B cell (primary cell): ENCODE data around the gene TMEM208. TPM values are rescaled to one million over a fixed set of nuclear protein-coding genes. Genes with fewer than 3 reads are reported as not detected.

ENCODE experiments used
- ATAC-seq: fragments of 200-7000 bp; cut with Tn5 transposase; one replicate; pipeline ENCODE4 v1.10.0; 2021; ENCODE audit warnings: low read depth, mild to moderate bottlenecking, moderate number of reproducible peaks, moderate library complexity
- CTCF ChIA-PET: fragments of 350-600 bp; sonication (Branson Sonifier 250); formaldehyde crosslinking; loops from one replicate; lab custom pipeline; 2021; ENCODE audit warnings: antibody characterized with exemption, inconsistent platforms; lab: Charles Lee
- POLR2A ChIA-PET: fragments of 350-600 bp; sonication (Branson Sonifier 250); formaldehyde crosslinking; loops from one replicate; lab custom pipeline; 2021; ENCODE audit warnings: antibody characterized with exemption; lab: Charles Lee
- DNase-seq: peaks from one replicate; pipeline ENCODE4 v3.0.0; 2013
- H2AFZ ChIP-seq: 2 replicates; pipeline ENCODE4 v1.6.1; 2012; ENCODE audit warnings: mild to moderate bottlenecking, low read depth, low read length; ENCODE audit not compliant: insufficient read depth, poor library complexity, severe bottlenecking
- H3K27ac ChIP-seq, 2 donors: 1 replicate in 1 of 2; 2 replicates in 1 of 2; pipeline ENCODE4 v1.5.1; 2012 to 2013; ENCODE audit warnings: low read length in 2 of 2, mild to moderate bottlenecking in 2 of 2, moderate library complexity in 1 of 2
- H3K27me3 ChIP-seq, 4 experiments: fragments of 200-600 bp in 1 of 4; sonication (generic) in 1 of 4; replicated peaks in 1 of 4; 1 replicate in 2 of 4; 2 replicates in 2 of 4; pipeline versions ENCODE4 v1.6.1 to v1.7.0; 2013 to 2016; ENCODE audit warnings: low read length in 3 of 4, mild to moderate bottlenecking in 2 of 4, mixed read lengths in 1 of 4, moderate library complexity in 1 of 4; ENCODE audit not compliant: insufficient read depth in 4 of 4, control insufficient read depth in 3 of 4; ENCODE audit errors: control extremely low read depth in 1 of 4
- H3K36me3 ChIP-seq, 2 experiments: replicated peaks in 1 of 2; 1 replicate in 1 of 2; 2 replicates in 1 of 2; pipeline versions ENCODE4 v1.6.1 to v1.7.1; 2013; ENCODE audit warnings: low read length in 1 of 2; ENCODE audit not compliant: insufficient read depth in 2 of 2, control insufficient read depth in 1 of 2; ENCODE audit errors: control extremely low read depth in 1 of 2, extremely low read depth in 1 of 2
- H3K4me1 ChIP-seq, 2 donors: fragments of 200-600 bp in 1 of 2; sonication (generic) in 1 of 2; 1 replicate in 1 of 2; 2 replicates in 1 of 2; pipeline versions ENCODE4 v1.5.1 to v1.6.1; 2013 to 2017; ENCODE audit warnings: low read length in 2 of 2; ENCODE audit not compliant: control insufficient read depth in 2 of 2, insufficient read depth in 2 of 2
- H3K4me2 ChIP-seq: replicated peaks from 2 replicates; pipeline ENCODE3; 2012; ENCODE audit warnings: mild to moderate bottlenecking, low read depth, low read length; ENCODE audit not compliant: poor library complexity, severe bottlenecking
- H3K4me3 ChIP-seq, 5 experiments: fragments of 200-600 bp in 1 of 5; sonication (generic) in 1 of 5; 1 replicate in 3 of 5; 2 replicates in 2 of 5; pipeline versions ENCODE4 v1.5.1 to v1.7.0; 2011 to 2016; ENCODE audit warnings: low read length in 4 of 5, mild to moderate bottlenecking in 4 of 5, low read depth in 2 of 5, control low read depth in 1 of 5, moderate library complexity in 1 of 5; ENCODE audit not compliant: insufficient read depth in 1 of 5; ENCODE audit errors: control extremely low read depth in 1 of 5, extremely low read depth in 1 of 5
- H3K79me2 ChIP-seq: fragments of 200-600 bp; sonication (generic); one replicate; pipeline ENCODE4 v1.6.0; 2016; ENCODE audit warnings: low read length; ENCODE audit not compliant: control insufficient read depth, insufficient read depth
- H3K9ac ChIP-seq: fragments of 200-600 bp; sonication (generic); 2 replicates; pipeline ENCODE4 v1.6.1; 2017; ENCODE audit warnings: mild to moderate bottlenecking, low read length, moderate library complexity
- H3K9me3 ChIP-seq, 3 donors: one replicate each; pipeline versions ENCODE4 v1.6.1 to v1.7.1; 2013; ENCODE audit warnings: low read length in 2 of 3; ENCODE audit not compliant: control insufficient read depth in 2 of 3, insufficient read depth in 1 of 3; ENCODE audit errors: control extremely low read depth in 1 of 3
- H4K20me1 ChIP-seq: 2 replicates; pipeline ENCODE4 v1.6.0; 2012; ENCODE audit warnings: mild to moderate bottlenecking, low read length; ENCODE audit not compliant: insufficient read depth, control insufficient read depth, poor library complexity, severe bottlenecking
- H3K27ac Mint-ChIP-seq: one replicate; pipeline ENCODE4 v1.8.0; 2021; ENCODE audit warnings: mixed read lengths
- H3K27me3 Mint-ChIP-seq: one replicate; pipeline ENCODE4 v1.8.0; 2021; ENCODE audit warnings: mixed read lengths
- H3K4me1 Mint-ChIP-seq: one replicate; pipeline ENCODE4 v1.8.0; 2021; ENCODE audit warnings: mixed read lengths
- H3K4me3 Mint-ChIP-seq: one replicate; pipeline ENCODE4 v1.8.0; 2021; ENCODE audit warnings: mixed read lengths
- H3K9me3 Mint-ChIP-seq: one replicate; pipeline ENCODE4 v1.8.0; 2022; ENCODE audit warnings: mixed read lengths; ENCODE audit not compliant: insufficient read depth
- EZH2 ChIP-seq: IDR thresholded peaks from 2 replicates; pipeline ENCODE4 v1.6.1; 2012; ENCODE audit warnings: borderline replicate concordance, low read depth, mild to moderate bottlenecking, moderate library complexity, low read length; ENCODE audit not compliant: insufficient read depth, poor library complexity, severe bottlenecking
- WGBS: methylation state at CpG from one replicate; pipeline ENCODE4 v1.1.5; 2013; ENCODE audit warnings: missing lambda C conversion rate; ENCODE audit not compliant: insufficient coverage; 5-methylcytosine and 5-hydroxymethylcytosine counted together
- intact Hi-C: fragments of 100-400 bp; cut with micrococcal nuclease; formaldehyde crosslinking; loops from one replicate; pipeline ENCODE4 v1.10.0; 2022
- polyA minus RNA-seq: library from RNA; depleted of rRNA, polyadenylated mRNA; stranded (reverse); fragments of >200 nt; gene quantifications from 2 replicates; pipeline ENCODE4 v1.2.3, GENCODE V29; 2012
- polyA plus RNA-seq: library from polyadenylated mRNA; depleted of rRNA; stranded (reverse); fragments of >200 nt; gene quantifications from 2 replicates; pipeline ENCODE4 v1.2.3, GENCODE V29; 2012
- total RNA-seq, 2 donors: library from RNA; stranded (reverse); fragments of 120-200 nt in 1 of 2; gene quantifications; 1 replicate in 1 of 2; 2 replicates in 1 of 2; pipeline versions ENCODE4 v1.2.3 to v1.2.4, GENCODE V29; 2013 to 2022
- TF ChIP-seq, protein P1 (sequence below): fragments of 200-600 bp; IDR thresholded peaks from one replicate; pipeline ENCODE4 v1.8.0; 2022; ENCODE audit warnings: antibody characterized with exemption, mild to moderate bottlenecking

The TMEM208 gene
- total RNA-seq (36.3 and 40.4 TPM in 2 replicates), polyA plus RNA-seq (31.5 and 36.1 TPM in 2 replicates), polyA minus RNA-seq (20.1 and 22.0 TPM in 2 replicates)
- total RNA-seq (2013), result 24.4 TPM

DNA sequence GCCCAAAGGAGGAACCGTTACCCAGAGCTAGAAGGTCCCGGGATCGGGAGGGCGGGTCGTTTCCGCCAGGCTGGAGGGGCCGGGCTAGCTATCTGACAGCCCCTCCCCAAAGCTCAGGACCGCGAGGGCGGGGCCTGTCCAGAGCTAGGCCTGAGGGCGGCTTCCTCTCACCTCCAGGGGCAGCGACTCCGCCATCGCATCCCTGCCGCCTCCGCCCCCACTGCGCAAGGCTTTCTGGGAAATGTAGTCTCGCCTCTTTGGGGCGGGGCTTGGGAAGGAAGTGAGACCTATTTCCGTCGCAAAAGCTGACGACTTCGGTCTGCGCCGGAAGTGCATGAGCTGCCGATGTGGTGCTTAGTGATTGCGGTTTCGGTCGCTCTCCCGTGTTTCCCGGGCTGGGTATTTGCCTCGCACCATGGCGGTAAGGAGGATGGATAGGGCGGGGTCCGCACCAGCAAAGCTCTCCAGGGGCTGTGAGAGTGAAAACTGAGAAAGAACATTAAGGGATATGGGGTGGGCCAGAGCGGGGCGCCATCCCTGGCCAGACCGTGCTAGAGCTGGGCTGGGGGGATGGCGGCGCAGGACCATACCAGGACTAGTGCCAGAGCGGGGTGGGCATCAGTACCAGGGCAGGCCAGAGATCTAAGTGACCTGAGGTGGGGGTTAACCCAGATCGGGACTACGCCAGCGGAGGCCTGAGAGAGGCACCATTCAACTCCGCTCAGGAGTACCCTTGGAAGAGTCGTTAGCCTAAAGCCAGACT, at the start of gene TMEM208:
Gene TMEM208, plus strand, starts transcription at position 327 of the 763 bp plus-strand sequence. Its CDS starts 89 bp downstream, at position 416.
- DNase-seq (peak; percentile 99), ATAC-seq (peak; percentile 99)
- Histone ChIP-seq H3K4me1 (peaks cover 15 to 22% of the 10 kb centered on the region in 2 donors), H3K79me2 (peaks cover 17% of the 10 kb centered on the region), H3K27ac (peak within 1 kb of the TSS; percentile 52 to 82), H3K4me2 (peak within 1 kb of the TSS; percentile 86), H3K36me3 (peaks cover 2 to 33% of the 10 kb centered on the region in 2 experiments), H3K27me3 (no peaks in the 10 kb centered on the region), H4K20me1 (peaks cover 19% of the 10 kb centered on the region), H3K9ac (peak within 1 kb of the TSS; percentile 83), H3K4me3 (peak within 1 kb of the TSS; percentile 77 to 99 (median 86)), H2AFZ (peak within 1 kb of the TSS; percentile 92), H3K9me3 (no peaks in the 10 kb centered on the region)
- peak within 1 kb of the TSS; percentile 100 for H3K4me3 Mint-ChIP-seq
- no peaks in the 10 kb centered on the region for H3K9me3 Mint-ChIP-seq
- peaks cover 29% of the 10 kb centered on the region for H3K4me1 Mint-ChIP-seq
- POLR2A ChIA-PET, result interaction anchor here (0.9 to 3.7 kb wide), 3 partner anchors 18 to 34 kb away, joined by 4 to 30 read pairs (median 27); partner anchors contain the start of genes E2F4, FHOD1 and SLC9A5
- H3K27me3 Mint-ChIP-seq, result no peaks in the 10 kb centered on the region
- intact Hi-C loops, result loop anchor here (1.0 to 2.0 kb wide), 5 partner anchors 20 to 620 kb away; partner anchors contain the start of genes CENPT, E2F4, FBXL8 and FHOD1
- no peak for TF ChIP-seq EZH2
- TF ChIP-seq, protein P1, sequence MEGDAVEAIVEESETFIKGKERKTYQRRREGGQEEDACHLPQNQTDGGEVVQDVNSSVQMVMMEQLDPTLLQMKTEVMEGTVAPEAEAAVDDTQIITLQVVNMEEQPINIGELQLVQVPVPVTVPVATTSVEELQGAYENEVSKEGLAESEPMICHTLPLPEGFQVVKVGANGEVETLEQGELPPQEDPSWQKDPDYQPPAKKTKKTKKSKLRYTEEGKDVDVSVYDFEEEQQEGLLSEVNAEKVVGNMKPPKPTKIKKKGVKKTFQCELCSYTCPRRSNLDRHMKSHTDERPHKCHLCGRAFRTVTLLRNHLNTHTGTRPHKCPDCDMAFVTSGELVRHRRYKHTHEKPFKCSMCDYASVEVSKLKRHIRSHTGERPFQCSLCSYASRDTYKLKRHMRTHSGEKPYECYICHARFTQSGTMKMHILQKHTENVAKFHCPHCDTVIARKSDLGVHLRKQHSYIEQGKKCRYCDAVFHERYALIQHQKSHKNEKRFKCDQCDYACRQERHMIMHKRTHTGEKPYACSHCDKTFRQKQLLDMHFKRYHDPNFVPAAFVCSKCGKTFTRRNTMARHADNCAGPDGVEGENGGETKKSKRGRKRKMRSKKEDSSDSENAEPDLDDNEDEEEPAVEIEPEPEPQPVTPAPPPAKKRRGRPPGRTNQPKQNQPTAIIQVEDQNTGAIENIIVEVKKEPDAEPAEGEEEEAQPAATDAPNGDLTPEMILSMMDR, result peak; percentile 13
- CTCF ChIA-PET, result interaction anchor here (0.6 to 4.2 kb wide), 13 partner anchors 18 to 354 kb away, joined by 3 to 33 read pairs (median 3); partner anchors contain the start of genes FHOD1, KCTD19, LRRC36 and SLC9A5
- under 1% methylated on average over 46 of the region's 46 CpGs for WGBS
- peak within 1 kb of the TSS; percentile 100 for H3K27ac Mint-ChIP-seq
